NK-92 (cell line): ENCODE measurements around the gene ELOVL6.

Source experiments
- DNase-seq: peaks from one replicate; lab custom pipeline; 2025; ENCODE audit not compliant: unreplicated experiment; lab: John Stamatoyannopoulos, UW

The ELOVL6 gene

DNA sequence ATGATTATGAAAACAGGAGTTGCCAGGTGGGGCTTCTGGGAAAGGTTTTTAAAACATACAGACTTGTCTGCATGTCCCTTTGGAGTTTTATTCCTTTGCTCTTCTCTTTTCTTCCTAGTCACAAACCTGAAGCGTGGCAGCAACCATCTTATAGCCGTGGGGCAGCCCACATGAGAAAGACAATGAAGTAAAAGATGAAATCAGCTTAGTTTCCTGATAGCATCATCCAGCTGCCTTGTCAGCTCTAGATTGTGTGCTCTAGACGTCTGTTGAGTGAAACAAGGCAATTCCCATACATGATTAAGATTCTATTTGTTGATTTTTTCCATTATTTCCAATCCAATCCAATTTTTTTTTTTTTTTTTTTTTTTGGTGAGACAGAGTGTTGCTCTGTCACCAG, 68.9 kb downstream of the ELOVL6 start:
- DNase-seq, result no peak

- no peak for DNase-seq
These were observed 69.9 kb downstream of the ELOVL6 start for GRCh38 chr4:110128472-110128919.

- DNase-seq, result no peak
These were observed 70.4 kb downstream of the ELOVL6 start for GRCh38 chr4:110128029-110128428.

DNA sequence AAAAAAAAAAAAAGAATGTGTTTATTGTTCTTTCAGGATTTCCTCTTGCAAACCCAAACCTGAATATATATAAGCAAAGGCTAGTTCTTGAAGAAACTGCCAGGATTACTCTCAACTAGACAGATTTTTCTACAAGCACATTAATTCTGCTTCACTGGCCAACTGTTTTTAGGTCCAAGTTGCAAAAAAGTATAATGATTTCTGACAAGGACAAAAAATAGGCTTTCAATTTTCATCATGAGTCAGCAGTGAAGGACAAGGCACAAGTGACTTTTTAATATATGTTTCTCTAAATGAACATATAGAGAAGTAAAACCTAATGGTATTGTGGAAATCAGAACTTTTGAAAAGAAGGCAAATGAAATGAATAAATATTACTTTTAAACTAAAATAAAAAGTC, 73.7 kb downstream of the ELOVL6 start:
- DNase-seq, result no peak

DNA sequence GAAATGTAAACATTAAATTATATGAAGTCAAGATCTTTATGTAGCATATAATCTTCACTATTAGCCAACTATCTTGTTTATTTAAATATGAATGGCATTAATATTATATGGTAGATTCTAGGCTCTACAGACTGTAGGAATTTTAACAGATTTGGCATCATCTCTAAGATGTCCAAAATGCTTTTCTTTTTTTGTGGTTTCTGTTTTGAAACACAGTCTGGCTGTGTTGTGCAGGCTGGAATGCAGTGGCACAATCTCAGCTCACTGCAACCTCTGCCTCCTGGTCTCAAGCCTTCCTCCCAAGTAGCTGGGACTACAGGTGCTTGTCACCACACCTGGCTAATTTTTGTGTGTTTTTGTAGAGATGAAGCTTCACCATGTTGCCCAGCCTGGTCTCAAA, 76.2 kb downstream of the ELOVL6 start:
- DNase-seq, result no peak

DNA sequence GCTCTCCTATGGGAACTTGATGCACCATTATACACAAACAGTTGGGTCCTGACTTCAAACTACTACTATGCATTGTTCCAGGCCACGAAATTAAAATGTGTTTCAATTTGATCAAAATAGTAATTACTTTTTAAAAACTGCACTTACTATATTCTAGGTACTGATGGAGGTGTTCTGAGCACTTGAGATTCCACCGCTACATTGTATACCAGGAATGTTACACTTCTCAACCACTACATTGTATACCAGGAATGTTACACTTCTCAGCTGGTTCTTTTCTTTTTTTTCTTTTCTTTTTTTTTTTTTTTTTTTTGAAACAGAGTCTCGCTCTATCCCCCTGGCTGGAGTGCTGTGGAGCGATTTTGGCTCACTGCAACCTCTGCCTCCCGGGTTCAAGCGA, 77.9 kb downstream of the ELOVL6 start:
- DNase-seq, result no peak

DNA sequence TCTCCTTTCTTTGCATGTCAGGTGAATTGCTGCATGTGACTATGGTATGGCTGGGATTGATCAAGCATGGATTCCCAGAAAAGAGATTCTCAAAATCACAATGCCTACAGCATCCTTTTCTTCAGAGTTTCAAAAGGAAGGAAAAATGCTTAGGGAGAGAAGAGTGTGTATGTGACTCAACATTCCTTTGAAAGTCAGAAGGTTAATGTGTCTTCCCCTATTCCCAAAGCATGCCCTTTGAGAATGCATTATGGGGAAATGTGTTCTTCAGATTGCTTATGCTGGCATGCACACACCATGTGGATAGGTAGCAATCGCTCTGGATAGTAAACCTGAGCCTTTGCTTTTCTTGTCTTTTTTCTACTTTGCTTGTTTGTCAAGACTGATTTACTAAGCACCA, 78.5 kb downstream of the ELOVL6 start:
- DNase-seq, result no peak

GRCh38 chr4:110119337-110119736, 79.1 kb downstream of the ELOVL6 start:
- no peak for DNase-seq

- DNase-seq, result no peak
These were observed 86.4 kb downstream of the ELOVL6 start for GRCh38 chr4:110112056-110112455.

DNA sequence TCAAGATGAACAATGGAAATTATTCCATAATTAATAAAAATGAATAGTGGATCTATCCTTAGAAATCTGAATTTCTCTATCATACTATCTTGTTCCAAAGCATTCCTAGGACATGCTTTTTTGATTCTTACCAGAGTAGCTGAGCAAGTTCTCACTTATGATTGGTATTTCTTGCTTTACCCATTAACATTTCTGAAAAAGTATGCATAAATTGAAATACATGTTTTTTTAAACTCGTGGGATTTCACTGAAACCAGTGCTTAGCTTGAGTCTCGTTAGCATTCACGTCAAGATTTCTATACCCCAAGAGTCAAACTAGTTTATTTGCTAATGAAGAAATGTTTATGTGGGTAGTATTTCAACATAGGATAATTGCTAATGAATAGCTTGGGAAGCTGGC, 89.0 kb downstream of the ELOVL6 start:
- no peak for DNase-seq

- DNase-seq, result no peak
These were observed 89.5 kb downstream of the ELOVL6 start for GRCh38 chr4:110108960-110109359.

GRCh38 chr4:110108422-110108821, 90.0 kb downstream of the ELOVL6 start:
- DNase-seq, result no peak

DNA sequence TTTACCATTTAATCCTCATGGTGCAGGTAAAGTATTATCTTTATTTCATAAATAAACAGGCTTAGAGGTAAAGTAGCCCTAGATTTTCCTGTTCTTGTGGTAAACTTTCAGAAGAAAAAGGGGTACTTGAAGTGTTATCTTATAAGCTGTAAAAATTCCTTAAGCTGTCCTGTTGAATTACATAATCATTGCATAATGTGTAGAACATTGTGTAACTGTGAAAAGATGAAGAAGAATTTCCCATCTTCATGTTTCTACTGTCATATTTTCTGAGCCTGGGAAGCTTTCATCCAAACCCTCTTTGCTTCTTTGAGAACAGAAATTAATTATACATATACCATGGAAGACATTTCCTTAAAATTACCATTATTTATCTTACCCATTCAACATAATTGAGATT, 90.5 kb downstream of the ELOVL6 start:
- DNase-seq, result no peak

DNA sequence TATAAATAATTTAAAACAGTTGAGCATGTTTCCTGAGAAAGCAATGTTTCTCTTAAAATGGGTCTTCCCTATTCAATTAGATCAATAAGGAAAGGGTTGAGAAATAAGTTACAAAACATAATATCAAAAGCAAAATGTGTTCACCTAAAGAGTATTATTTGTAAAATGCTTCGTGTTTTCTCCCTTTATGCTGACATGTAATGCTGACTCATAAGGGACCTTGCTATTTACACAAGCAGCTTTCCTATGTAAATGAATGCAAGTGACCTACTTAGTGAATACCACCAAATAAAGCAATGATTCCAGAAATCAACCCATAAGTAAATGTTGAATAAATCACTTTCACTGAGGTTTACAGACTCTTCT, 91.5 kb downstream of the ELOVL6 start:
- DNase-seq, result no peak

DNA sequence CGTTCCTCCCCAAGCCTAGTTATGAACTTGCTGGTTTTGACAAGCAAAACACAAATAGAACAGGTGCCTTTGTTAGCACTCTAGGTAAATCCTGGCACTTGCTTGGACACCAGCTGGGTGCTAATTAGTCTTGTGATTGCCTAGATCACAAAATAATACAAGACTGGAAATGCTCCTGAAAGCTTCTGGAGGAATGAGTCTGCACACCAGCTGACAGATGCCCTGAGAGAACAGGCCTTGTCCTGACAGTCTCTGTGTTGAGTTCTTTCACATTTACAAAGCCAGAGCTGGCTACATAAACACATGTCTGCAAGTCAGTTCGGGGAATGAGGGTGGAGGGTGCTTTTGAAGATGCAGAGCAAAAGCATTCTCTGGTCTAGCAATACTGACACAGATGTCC, 93.8 kb downstream of the ELOVL6 start:
- DNase-seq, result no peak

GRCh38 chr4:110099638-110100037, 98.8 kb downstream of the ELOVL6 start:
- DNase-seq, result no peak

GRCh38 chr4:110096405-110096804, 102.0 kb downstream of the ELOVL6 start:
- no peak for DNase-seq

- DNase-seq, result no peak
These were observed 105.8 kb downstream of the ELOVL6 start for GRCh38 chr4:110092646-110093045.

- no peak for DNase-seq
These were observed 106.8 kb downstream of the ELOVL6 start for GRCh38 chr4:110091434-110092140.

DNA sequence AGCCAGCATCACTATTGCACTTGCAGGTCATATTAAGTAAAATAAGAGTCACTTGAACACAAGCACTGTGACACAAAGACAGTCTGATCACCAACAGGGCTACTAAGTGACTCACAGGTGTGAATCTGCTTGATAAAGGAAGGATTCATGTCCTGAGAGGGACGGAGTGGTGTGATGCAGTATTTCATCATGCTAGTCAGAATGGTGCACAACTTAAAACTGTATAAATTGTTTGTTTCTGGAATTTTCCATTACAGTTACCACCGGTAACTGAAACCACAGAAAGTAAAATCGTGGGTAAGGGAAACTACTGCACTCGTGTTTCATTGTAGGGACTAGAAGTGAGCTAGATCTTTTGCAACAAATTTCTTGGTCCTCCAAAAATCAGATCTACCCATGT, 109.7 kb downstream of the ELOVL6 start:
- no peak for DNase-seq

GRCh38 chr4:110087070-110087708, 111.2 kb downstream of the ELOVL6 start:
- no peak for DNase-seq

DNA sequence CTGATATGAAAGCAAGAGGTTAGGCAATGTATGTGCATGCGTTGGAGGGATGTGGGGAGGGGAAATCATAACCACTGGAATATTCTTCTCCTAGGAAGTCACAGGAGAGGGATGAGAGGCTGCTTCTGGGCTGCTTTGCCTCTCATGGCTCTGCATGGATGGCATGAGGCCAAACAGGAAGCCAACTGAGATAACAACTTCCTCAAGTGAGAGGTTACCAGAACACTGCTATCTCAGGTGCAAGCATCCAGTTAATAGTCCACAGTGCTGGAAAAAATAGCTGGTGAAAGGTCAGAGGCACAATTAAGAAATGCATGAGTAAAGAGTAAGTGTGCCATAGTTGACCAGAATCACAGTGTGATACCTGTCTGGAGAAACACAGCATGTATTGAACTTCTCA, 113.3 kb downstream of the ELOVL6 start:
- DNase-seq, result no peak

DNA sequence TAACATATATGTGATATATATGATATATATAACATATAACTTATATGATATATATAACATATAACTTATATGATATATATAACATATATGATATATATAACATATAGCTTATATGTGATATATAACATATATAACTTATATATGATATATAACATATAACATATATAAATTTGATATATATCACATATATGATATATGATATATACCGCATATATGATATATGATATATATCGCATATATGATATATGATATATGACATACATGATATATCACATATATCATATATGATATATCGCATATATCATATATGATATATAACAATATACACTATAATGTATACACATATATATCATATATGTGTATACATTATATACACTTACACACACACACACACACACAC, 114.3 kb downstream of the ELOVL6 start:
- DNase-seq, result no peak
